HuH-7.5 (cell line): ENCODE data around the gene CRIM1.
"Not testable (repeated sequence)": the region's sequence is repeated elsewhere in the genome, so short reads cannot be mapped to it uniquely, and the experiment has no call there.

ENCODE experiments used
- DNase-seq: peaks from one replicate; pipeline ENCODE4 v3.0.0; 2011; ENCODE audit warnings: low spot score

CRIM1 gene, protein sequence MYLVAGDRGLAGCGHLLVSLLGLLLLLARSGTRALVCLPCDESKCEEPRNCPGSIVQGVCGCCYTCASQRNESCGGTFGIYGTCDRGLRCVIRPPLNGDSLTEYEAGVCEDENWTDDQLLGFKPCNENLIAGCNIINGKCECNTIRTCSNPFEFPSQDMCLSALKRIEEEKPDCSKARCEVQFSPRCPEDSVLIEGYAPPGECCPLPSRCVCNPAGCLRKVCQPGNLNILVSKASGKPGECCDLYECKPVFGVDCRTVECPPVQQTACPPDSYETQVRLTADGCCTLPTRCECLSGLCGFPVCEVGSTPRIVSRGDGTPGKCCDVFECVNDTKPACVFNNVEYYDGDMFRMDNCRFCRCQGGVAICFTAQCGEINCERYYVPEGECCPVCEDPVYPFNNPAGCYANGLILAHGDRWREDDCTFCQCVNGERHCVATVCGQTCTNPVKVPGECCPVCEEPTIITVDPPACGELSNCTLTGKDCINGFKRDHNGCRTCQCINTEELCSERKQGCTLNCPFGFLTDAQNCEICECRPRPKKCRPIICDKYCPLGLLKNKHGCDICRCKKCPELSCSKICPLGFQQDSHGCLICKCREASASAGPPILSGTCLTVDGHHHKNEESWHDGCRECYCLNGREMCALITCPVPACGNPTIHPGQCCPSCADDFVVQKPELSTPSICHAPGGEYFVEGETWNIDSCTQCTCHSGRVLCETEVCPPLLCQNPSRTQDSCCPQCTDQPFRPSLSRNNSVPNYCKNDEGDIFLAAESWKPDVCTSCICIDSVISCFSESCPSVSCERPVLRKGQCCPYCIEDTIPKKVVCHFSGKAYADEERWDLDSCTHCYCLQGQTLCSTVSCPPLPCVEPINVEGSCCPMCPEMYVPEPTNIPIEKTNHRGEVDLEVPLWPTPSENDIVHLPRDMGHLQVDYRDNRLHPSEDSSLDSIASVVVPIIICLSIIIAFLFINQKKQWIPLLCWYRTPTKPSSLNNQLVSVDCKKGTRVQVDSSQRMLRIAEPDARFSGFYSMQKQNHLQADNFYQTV

DNA sequence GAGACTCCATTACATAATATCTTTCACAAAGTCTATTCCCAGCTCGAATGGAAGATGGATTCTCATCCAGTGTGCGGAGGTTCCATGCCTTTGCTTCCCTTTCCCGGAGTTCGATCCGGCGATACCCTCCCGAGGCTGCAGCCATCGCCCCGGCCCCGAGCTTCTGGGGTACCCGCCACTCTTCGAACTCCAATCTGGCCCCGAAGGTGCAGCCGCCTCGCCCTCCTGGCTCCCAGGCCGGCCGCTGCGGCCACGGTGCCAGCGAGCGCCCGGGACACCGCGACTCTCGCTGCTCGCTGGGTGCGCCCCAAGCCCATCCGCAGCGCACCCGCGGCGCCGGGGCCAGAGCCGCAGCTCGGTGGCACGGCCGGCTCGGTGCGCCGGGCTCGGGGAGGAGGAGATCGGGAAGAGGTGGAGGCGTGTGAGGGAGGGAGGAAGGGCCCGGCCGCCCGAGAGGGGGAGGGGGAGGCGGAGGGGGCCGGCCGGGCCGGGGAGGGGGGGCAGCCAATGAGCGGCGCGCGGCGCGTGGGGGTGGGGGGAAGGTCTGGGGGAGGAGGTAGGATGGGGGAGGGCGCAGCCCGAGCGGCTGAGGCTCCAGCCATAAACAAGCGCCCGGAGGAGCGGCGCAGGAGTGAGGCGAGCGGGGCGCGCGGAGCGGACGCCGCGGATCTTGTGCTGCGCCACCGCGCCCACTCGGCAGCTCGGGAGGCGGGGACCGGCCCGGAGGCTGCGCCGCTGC is at the start of gene CRIM1:
Gene CRIM1, plus strand, starts transcription at position 628 of the 739 bp plus-strand sequence. CDS start 515 bp downstream, outside the sequence.
- peak; percentile 59 for DNase-seq

DNA sequence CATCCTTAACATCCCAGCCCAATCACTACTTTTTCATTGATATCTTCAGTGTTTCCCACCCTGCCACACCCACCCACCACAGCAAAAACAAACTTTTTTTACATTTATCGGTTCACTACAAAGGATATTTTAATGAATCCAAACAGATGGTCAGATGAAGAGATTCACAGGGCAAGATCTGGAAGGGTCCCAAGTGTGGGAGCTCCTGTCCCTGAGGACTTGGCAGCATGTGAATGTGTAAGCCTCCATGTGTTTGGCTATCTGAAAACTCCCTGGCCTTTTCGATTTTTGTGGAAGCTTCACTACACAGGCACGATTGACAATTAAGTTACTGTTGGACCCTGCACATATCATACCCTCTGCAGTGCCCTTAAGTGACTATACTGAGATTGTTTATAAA is 48.1 kb upstream of the CRIM1 start:
- DNase-seq = no peak

DNA sequence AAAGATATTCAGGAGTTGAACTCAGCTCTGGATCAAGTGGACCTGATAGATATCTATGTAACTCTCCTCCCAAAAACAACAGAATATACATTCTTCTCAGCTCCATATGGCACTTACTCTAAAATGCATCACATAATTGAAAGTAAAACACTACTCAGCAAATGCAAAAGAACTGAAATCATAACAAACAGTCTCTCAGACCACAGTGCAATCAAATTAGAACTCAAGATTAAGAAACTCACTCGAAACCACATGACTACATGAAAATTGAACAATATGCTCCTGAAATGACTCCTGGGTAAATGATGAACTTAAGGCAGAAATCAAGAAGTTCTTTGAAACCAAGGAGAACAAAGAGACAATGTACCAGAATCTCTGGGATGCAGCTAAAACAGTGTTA is 45.1 kb upstream of the CRIM1 start:
- DNase-seq = not testable (repeated sequence)

DNA sequence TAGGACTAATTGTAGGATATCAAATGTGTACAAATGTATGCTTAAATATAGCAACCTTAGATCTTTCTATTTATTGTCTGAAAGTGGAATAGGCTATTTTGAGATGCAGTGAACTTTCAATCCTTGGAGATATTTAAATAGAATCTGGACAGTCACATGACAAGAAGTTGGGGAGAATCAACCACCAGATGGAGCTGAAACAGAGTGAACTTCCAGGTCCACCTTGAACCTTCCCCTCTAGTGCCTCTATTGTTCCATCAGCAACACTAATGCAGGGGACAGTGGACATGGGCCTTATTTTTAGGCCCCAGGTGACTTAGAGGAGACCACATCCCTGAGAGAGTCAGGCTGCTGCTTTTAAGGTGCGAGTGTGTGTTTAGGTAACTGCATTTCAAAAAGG is 37.0 kb upstream of the CRIM1 start:
- DNase-seq = no peak

DNA sequence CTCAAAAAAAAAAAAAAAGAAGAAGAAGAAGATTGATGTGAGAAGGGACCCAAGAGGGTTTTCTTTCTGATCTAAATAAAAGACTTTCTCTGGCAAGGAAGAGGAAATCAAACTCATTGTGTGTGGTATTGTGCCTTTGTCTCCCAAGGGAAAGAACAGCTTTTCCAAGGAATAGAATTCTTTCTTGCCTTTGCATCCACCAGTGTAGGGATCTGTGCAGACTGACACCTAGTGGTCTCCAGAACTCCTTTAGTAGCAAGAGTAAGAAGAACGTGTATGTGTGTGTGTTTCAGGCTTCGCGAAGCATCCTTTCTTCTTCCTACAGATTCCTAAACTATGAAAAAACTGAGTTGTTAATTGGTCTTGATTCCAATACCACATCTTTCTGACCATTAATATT is 33.5 kb upstream of the CRIM1 start:
- DNase-seq = no peak

DNA sequence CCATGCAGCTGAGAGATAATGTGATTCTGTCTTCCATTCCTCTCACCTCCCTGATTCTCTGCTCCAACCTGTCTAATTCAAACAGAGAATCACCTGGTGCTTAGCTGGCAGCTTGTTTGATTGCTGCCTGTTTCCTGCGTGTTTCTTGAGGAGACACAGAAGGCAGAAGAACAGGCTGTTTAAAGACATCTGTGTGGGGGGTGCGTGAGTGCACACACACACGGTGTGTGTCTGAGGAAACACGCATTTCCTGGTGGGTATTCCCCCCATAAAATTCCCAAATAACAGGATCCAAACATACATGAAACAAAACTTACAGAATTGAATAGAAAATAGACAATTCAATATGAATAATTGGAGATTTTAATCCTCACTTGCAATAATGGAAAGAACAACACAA is 29.3 kb upstream of the CRIM1 start:
- no peak for DNase-seq

DNA sequence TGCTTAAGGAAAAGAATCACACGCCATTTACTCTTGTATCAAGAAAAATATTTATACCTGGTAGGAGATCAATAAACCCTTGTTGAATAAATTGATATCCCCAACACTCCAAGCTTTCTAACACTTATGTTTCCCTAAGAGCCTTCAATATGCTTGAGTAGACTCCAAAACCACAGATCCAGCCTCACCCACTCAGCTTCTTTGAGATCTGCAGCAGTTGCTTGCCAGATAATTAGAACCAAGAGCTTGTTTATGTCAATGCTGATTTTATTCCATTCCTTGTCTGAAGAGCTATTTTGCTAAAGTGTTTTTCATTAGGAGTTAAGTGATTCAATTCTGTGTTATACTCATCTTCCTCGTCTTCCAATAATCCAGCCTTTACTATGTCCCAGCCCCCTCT is 26.3 kb upstream of the CRIM1 start:
- no peak for DNase-seq

DNA sequence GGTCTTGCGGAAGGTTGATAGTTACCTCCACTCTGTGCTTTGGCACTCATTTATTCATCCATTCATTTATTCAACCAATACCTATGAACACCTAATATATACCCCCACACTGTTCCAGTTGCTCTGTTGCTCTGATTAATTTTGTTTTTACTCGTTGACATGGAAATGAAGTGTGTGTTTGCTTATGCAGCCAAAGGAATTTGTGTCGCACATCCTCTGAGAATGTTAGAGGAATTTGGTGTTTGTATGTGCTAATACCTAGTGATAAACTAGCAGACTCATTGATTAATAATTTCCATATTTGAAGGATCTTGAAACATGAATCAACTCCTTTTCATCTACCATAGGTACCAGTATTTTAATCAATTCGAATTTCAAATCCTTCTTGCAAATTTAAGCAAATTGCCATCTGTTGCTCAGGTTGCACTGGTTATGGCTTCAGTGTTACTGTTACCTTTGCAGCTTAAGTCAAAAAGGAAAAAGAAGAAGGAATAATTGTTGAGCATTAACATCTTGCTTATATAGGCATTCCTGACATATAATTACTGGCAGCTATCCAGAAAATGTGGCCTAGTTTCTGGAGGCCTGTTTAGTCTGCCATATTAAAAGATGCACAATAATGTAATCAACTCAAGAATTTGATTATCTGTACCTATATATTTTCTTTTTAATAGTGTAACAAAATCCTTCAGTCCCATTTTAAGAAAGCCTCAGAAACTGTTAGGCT is 25.7 kb upstream of the CRIM1 start:
- no peak for DNase-seq

DNA sequence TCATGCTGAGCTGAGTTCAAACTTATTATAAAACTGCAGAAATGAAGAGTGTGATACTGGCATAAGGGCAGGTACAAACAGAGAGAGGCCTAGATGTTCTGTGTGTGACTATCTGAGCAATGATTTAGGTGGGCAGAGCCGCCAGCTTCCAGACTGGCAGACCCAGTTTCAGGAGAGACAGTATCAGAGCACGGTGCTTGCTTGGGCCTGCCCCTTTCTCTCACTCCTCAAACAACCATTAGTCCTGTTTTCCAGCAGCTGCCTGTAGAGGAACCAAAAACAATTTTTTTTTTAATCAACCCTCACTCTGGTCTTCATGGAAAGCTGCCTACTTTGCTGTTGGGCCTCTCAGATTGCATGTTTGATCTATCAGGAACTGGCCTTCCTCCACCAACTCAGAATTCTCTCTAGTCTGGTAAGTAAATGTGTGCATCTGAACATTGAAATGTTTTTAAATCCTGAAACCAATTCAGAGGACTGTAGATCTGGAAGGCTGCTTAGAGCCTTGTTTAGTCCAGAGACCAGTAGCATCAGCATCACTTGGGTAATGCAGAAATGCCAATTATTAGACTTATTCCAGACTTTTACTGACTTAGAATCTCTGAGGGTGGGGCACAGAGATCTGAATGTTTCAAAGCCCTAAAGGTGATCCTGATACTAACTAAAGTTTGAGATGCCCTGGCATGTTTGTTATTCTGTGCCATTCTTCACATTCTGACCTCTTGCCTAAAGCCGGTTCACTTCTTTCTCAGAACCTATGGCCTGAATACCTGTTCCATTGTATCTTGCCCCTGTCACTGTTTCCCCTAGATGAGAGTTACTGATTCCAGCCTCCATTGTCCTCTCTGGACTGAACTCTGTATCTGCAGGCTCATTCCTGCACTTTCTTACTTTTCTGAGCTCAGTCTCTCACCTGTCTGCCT is 24.8 kb upstream of the CRIM1 start:
- DNase-seq = no peak

DNA sequence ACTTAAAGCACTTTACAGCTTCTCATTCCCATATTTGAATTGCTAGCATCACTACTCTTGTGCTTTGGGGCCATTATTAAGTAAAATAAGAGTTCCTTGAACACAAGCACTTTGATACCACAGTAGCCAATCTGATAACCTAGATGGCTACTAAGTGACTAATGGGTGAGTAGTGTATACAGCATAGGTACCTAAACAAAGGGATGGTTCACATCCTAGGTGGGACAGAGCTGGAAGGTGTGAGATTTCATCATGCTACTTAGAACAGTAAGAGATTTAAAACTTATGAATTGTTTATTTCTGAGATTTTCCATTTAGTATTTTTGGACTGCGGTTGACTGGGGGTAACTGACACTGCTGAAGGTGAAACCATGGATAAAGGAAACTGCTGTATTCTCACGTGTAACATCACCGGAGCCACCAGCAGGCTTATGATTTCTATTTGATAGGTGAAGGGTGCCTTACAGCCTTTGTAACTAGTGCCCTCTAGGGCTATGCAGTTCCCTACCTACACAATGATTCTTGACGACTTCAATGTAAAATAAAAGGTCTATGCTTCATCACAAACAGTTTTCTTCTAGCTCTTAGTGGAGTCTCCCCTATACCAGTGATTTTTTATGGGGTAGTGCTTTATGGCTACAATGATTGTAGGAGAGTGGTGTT is 22.1 kb upstream of the CRIM1 start:
- no peak for DNase-seq

DNA sequence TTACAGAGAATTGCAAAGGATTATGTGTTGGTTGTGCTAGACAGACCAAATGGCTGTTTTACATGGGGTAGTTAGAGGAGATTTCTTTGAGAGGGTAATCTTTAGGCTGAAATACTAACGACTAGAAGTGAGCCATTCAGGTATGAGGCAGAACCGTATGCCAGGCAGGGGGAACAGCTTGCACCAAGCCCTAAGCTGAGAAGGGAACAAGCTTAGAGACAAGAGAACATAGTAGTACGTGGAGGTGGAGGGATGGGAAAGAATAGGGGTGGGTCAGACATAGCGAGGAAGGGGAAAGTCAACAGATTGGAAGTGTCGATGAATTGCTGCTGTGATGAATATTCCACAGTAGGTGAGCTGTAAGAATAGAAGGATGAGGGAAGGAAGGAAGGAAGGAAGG is 20.0 kb upstream of the CRIM1 start:
- no peak for DNase-seq

DNA sequence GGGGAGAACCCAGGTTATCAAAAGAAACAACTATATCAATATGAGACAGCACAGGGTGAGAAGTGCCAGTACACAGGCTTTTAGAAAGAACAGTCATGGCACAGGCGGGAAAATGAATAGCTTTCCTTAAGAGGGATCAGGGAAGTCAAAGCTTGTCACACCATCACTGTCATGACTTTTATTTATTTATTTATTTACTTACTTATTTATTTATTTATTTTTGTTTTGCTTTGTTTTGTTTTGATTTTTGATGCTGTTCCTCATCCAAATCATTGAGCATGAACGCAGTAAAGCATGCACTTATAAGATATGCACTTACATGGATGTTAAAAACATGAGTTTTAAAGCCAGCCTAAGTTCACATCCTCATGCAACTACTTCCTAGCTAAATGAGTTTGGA is 19.3 kb upstream of the CRIM1 start:
- no peak for DNase-seq

DNA sequence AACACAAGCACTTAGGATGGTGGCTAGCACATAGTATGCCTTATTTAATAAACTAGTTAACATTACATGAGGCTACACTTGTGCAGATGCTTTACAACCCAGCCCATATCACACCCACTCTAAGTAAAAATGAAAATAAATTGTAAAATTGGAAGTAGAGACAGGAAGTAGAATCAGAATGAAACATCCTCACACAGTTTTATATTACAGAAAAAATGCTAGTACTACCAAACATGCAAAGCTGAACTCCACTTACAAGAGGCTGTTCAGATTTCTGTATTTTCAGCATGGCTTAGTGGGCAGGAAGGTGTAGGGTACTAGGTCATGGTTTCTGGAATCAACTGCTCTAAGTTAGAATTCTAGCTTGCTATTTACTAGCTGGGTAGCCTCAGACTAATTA is 18.2 kb upstream of the CRIM1 start:
- no peak for DNase-seq

DNA sequence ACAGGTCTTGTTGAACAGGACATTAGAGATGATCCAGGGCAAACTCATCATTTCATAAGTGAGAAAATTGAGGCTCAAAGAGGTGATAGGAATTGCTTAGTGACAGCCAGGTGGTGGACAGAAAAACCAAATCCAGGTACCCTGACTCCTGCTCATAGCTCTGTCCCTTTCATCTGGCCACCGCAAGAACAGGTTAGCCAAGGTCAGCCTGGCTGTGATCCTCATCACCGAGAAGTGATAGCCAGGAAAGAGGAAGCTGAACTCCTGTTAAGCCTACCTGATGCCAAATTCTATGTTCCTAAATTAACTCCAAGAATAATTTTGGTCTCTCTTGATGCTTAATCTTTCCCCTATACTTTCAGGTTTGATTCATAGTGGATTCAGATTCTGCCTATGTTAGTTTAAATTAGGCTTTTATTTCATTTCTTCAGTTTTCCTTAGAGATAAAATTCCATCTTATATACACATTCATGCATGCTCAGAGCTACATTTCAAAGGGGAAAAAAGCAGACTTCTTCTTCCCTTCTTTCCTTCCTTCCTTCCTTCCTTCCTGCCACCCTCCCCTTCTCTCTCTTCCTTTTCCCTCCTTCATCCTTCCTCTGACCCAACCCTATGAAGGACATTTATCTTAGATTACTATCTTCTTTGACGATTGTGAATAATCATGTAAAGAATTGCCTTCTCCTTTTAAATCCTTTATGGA is 17.3 kb upstream of the CRIM1 start:
- no peak for DNase-seq

DNA sequence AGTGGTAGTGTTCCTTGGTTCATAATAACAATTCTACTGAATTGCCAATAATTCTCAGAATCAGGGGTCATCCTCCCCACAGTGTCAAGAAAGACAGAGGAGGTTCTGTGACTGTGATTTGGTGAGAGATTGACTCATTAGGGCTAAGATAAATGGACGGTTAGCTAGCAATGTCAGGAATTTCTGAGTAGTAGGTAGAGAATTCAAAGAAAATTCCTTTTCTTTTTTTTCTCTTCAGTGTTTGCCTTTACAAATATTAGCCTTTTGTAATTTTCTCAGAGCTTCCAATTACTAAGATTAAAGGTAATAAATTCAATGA is 16.8 kb upstream of the CRIM1 start:
- DNase-seq = no peak

DNA sequence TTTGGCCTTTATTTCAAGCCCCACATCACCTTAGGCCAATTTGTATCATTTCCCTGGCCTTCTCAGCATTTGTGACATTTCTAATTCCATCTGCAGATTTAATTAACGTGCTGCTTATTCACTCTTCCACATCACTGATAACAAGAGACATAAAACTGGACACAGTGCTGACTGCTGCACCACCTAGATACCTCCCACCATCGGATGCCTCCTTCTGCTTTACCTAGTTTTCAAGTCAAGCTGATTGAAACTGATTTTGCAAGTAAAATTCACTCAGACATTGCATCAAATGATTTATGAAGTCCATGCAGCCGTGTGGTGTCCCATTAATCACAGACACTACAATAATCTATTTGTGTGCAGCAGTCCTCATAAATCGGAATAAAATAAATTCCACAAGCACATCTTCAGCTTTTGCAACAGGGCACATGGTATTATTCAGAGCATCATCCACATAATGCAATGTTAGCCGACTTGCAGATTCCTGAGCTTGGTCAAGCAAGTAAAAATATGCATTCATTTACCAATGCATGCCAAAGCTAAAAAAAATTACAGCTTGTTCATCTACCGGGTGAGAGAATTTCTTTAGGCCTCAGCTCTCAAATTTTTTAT is 15.9 kb upstream of the CRIM1 start:
- DNase-seq = no peak

DNA sequence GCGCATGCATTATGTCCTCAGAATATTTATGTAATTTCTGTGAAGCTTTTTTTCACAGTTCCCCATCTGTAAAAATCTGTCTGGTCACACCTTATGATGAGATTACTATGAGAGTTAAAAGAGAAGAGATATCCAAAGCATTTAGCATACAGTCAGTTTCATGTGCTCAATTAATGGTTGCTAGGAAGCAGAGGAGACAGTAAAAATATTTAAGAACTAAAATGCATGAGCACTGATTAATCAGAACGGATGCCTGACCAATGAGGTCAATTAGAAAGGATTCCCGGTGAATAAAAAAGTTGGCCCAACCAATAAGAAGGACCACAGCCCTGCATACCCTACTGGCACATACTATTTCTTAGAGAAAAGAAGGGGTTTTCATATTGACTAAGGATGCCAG is 12.0 kb upstream of the CRIM1 start:
- no peak for DNase-seq

DNA sequence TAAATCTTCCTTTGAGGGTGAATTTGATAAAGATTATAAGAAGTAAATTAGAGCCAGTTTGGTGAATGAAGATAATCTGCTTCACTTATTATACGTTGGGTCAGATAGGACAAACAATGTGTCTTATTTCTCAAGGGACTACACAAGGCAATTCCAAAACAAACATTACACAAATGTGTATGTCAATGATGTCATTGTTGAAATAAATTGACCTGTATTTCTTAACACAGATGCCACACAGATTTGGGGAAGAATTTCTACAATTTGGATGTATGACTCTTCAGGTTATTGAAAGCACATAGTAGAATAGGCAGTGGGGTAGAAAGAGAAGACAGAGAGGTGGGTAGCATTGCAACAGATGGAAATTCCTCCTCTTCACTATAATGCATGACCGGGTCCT is 6.9 kb upstream of the CRIM1 start:
- DNase-seq = no peak

DNA sequence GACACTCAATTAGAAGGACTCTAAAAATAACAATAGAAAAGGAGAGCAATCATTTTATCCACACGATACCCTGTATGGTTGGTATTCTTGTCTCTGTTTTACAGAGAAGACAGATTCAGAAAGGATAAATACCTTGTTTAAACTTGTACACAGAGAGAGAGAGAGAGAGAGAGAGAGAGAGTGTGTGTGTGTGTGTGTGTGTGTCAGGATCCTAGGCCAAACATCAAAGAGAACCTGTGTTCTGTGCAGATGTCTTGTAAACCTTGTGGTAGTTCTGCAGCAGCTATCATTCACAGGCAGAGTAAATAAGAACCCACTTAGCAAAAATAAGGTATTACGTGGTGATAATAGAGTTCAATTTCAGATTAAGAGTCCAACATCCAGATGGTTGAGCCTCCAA is 4.3 kb upstream of the CRIM1 start:
- no peak for DNase-seq
